Subcutaneous adipose tissue (tissue), 4 donors: ENCODE measurements around the gene RAB33A. TPM values are rescaled to one million over a fixed set of nuclear protein-coding genes. Genes with fewer than 3 reads are reported as not detected.

Experiments used
- CTCF ChIP-seq: fragments of 450-650 bp; IDR thresholded peaks from one replicate; pipeline ENCODE4 v1.5.1; 2016; ENCODE audit warnings: low read depth, mild to moderate bottlenecking, control low read depth, antibody characterized with exemption, moderate library complexity
- total RNA-seq, 4 donors: library from RNA; depleted of rRNA; stranded (reverse); fragments of >200 nt; gene quantifications; one replicate each; pipeline ENCODE4 v1.1.0, GENCODE V29; 2016

RAB33A gene
- total RNA-seq, 4 donors from 2014 or later: 0.88 to 3.6 TPM; not detected in 2

- no peak for TF ChIP-seq CTCF
Observed at GRCh38 chrX:130211415-130212186, 39.8 kb downstream of the RAB33A start.

- no peak for TF ChIP-seq CTCF
Observed at GRCh38 chrX:130212371-130212770, 40.6 kb downstream of the RAB33A start.

- TF ChIP-seq CTCF: no peak
Observed at GRCh38 chrX:130213376-130213775, 41.6 kb downstream of the RAB33A start.

- no peak for TF ChIP-seq CTCF
Observed at GRCh38 chrX:130216320-130216719, 44.6 kb downstream of the RAB33A start.

- TF ChIP-seq CTCF: no peak
Observed at GRCh38 chrX:130224810-130225209, 53.0 kb downstream of the RAB33A start.

GRCh38 chrX:130228871-130229270 lies 57.1 kb downstream of the RAB33A start:
- no peak for TF ChIP-seq CTCF

Other genes starting within 250 kb of the RAB33A start
- gene BCORL1, start 189.3 kb upstream of the RAB33A start, total RNA-seq: 10 to 100 TPM in 1 of 4 donors, 1 to 10 TPM in 3; 4.1 to 13.9 (median 4.4) TPM
- gene ELF4, start 61.5 kb upstream of the RAB33A start, total RNA-seq: 10 to 100 TPM in 1 of 4 donors, 1 to 10 TPM in 3; 7.0 to 14.8 (median 8.8) TPM
- gene AIFM1, start 6.1 kb upstream of the RAB33A start, total RNA-seq: 10 to 100 TPM; 19.8 to 26.4 (median 22.4) TPM
- gene ZNF280C, start 96.9 kb downstream of the RAB33A start, total RNA-seq: 1 to 10 TPM; 3.1 to 5.5 (median 4.2) TPM
- gene SLC25A14, start 168.0 kb downstream of the RAB33A start, total RNA-seq: 1 to 10 TPM; 4.4 to 7.5 (median 5.8) TPM
- gene GPR119, start 213.7 kb downstream of the RAB33A start, total RNA-seq: not detected
- gene RBMX2, start 230.0 kb downstream of the RAB33A start, total RNA-seq: 10 to 100 TPM; 10.1 to 17.8 (median 16.4) TPM